ENCODE measurements around the gene CFAP46. TPM values are rescaled to one million over a fixed set of nuclear protein-coding genes. Genes with fewer than 3 reads are reported as not detected.

Gene CFAP46
- total RNA-seq, 6 donors from 2014 or later, result 0.60 to 28.3 (median 8.0) TPM

GRCh38 chr10:132804287-132804686 is 138.1 kb downstream of the CFAP46 start:
- TF ChIP-seq EP300 (IDR thresholded peaks at IDR 0.05), result no peak
- no peak for TF ChIP-seq CTCF (IDR thresholded peaks at IDR 0.05)
- TF ChIP-seq POLR2AphosphoS5 (IDR thresholded peaks at IDR 0.05), result no peak
- no peak for TF ChIP-seq POLR2A (IDR thresholded peaks at IDR 0.05)
- Histone ChIP-seq H3K27ac (no peak overlapping the region), H3K9me3 (peaks cover 0 to 6% (median 3%) of the 10 kb centered on the region in 4 donors), H3K4me3 (no peak overlapping the region), H3K27me3 (no peaks in the 10 kb centered on the region), H3K4me1 (no peaks in the 10 kb centered on the region), H3K36me3 (no peaks in the 10 kb centered on the region)
- 90 to 92% methylated on average over 11 of the region's 11 CpGs for WGBS, 2 donors
- ATAC-seq (ENCODE audit: low FRiP score in 2 of 2) (no peak), DNase-seq (no peak)

GRCh38 chr10:132803416-132804210 is 138.8 kb downstream of the CFAP46 start:
- peaks cover 0 to 6% (median 3%) of the 10 kb centered on the region in 4 donors for H3K9me3 ChIP-seq
- no peaks in the 10 kb centered on the region for H3K4me1 ChIP-seq
- TF ChIP-seq POLR2AphosphoS5 (IDR thresholded peaks at IDR 0.05) (no peak), POLR2A (IDR thresholded peaks at IDR 0.05) (no peak), CTCF (IDR thresholded peaks at IDR 0.05) (no peak), EP300 (IDR thresholded peaks at IDR 0.05) (no peak)
- H3K36me3 ChIP-seq, result no peaks in the 10 kb centered on the region
- H3K27ac ChIP-seq, result no peak overlapping the region
- H3K27me3 ChIP-seq, result no peaks in the 10 kb centered on the region
- H3K4me3 ChIP-seq, result no peak overlapping the region
- DNase-seq (peak in 1 of 2 donors; percentile 55), ATAC-seq (ENCODE audit: low FRiP score in 2 of 2) (peak in 1 of 2 donors; percentile 41)
- WGBS, 2 donors, result 69 to 77% methylated on average over 13 to 22 of the region's 34 CpGs

GRCh38 chr10:132802694-132803320 is 139.6 kb downstream of the CFAP46 start:
- H3K27ac ChIP-seq, result no peak overlapping the region
- 85 to 87% methylated on average over 7 to 13 of the region's 16 CpGs for WGBS, 2 donors
- TF ChIP-seq EP300 (IDR thresholded peaks at IDR 0.05) (no peak), CTCF (IDR thresholded peaks at IDR 0.05) (no peak), POLR2A (IDR thresholded peaks at IDR 0.05) (no peak)
- H3K27me3 ChIP-seq, result no peaks in the 10 kb centered on the region
- H3K9me3 ChIP-seq, result peaks cover 0 to 6% (median 3%) of the 10 kb centered on the region in 4 donors
- H3K4me1 ChIP-seq, result no peaks in the 10 kb centered on the region
- H3K4me3 ChIP-seq, result no peak overlapping the region
- DNase-seq (no peak), ATAC-seq (ENCODE audit: low FRiP score in 2 of 2) (no peak)
- H3K36me3 ChIP-seq, result no peaks in the 10 kb centered on the region

GRCh38 chr10:132802048-132802447 is 140.3 kb downstream of the CFAP46 start:
- Histone ChIP-seq H3K4me3 (no peak overlapping the region), H3K9me3 (peaks cover 0 to 6% (median 3%) of the 10 kb centered on the region in 4 donors), H3K36me3 (no peaks in the 10 kb centered on the region), H3K27me3 (no peaks in the 10 kb centered on the region), H3K4me1 (no peaks in the 10 kb centered on the region), H3K27ac (no peak overlapping the region)
- TF ChIP-seq POLR2A (IDR thresholded peaks at IDR 0.05), result no peak
- no peak for TF ChIP-seq POLR2AphosphoS5 (IDR thresholded peaks at IDR 0.05)
- no peak for TF ChIP-seq CTCF (IDR thresholded peaks at IDR 0.05)
- no peak for TF ChIP-seq EP300 (IDR thresholded peaks at IDR 0.05)
- WGBS, 2 donors, result 65 to 83% methylated on average over 3 to 5 of the region's 8 CpGs
- DNase-seq (no peak), ATAC-seq (ENCODE audit: low FRiP score in 2 of 2) (no peak)

Measured in upper lobe of left lung (tissue), 6 donors.